GM12873 (cell line): ENCODE measurements around the gene EVX2.

Experiments used
- CTCF ChIP-seq: IDR thresholded peaks from 2 replicates; pipeline ENCODE4 v1.5.1; 2012; ENCODE audit warnings: low read depth, mild to moderate bottlenecking, moderate library complexity, low read length, control low read depth; ENCODE audit not compliant: insufficient read depth; ENCODE audit errors: missing control alignments

The EVX2 gene

GRCh38 chr2:176094349-176094748, 10.6 kb upstream of the EVX2 start:
- no peak for TF ChIP-seq CTCF

- no peak for TF ChIP-seq CTCF
Observed at GRCh38 chr2:176093898-176094249, 10.1 kb upstream of the EVX2 start.

GRCh38 chr2:176093145-176093897, 9.6 kb upstream of the EVX2 start:
- TF ChIP-seq CTCF, result no peak

- no peak for TF ChIP-seq CTCF
Observed at GRCh38 chr2:176092270-176093144, 8.7 kb upstream of the EVX2 start, which contains the start of gene HOXD13. Gene HOXD13 (plus strand): TSS chr2:176092721. CDS start chr2:176092891, 170 bp downstream.

- no peak for TF ChIP-seq CTCF
Observed at GRCh38 chr2:176091329-176092258, 7.8 kb upstream of the EVX2 start.

- TF ChIP-seq CTCF, result no peak
Observed at GRCh38 chr2:176090862-176091261, 7.1 kb upstream of the EVX2 start.
